ENCODE measurements around the gene CCL14.
"Not testable (repeated sequence)": the region's sequence is repeated elsewhere in the genome, so short reads cannot be mapped to it uniquely, and the experiment has no call there.

The CCL14 gene

DNA sequence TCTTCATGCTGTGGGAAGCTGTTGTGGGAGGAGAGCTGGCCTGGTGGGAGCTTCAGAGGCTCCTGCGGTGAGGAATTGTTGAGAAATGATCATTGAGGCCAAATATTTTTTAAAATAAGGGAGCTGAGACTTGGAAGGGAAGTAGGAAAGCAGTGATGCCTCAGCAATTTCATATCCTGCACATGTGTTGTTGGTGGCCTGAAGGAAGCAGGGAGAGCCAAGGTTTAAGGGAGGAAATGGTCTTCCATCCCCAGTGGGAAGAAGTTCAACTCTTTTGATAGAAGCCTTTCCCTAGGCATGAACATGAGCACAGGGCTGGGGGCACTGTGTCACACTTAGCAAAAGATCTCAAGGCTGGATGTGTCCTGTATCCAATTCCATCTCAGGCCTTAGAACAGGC is at the start of gene CCL14:
CCL14 (minus strand) TSS at position 87 of the 400 bp plus-strand sequence; CDS start at position 7, 80 bp downstream.
- H3K27me3 ChIP-seq (ENCODE audit: control insufficient read depth, insufficient read depth, low read length): no peaks in the 10 kb centered on the region
- H3K36me3 ChIP-seq (ENCODE audit: control insufficient read depth, insufficient read depth, low read length): no peaks in the 10 kb centered on the region
- H3K4me1 ChIP-seq (ENCODE audit: control insufficient read depth, insufficient read depth, low read length): no peaks in the 10 kb centered on the region
- H3K9ac ChIP-seq (ENCODE audit: low read depth, low read length): no peak within 1 kb of the TSS
- H3K9me3 ChIP-seq (ENCODE audit: control insufficient read depth, insufficient read depth, low read length): no peaks in the 10 kb centered on the region
- H3K4me3 ChIP-seq (ENCODE audit: low read depth, low read length): no peak within 1 kb of the TSS
- H3K27ac ChIP-seq (ENCODE audit: low read depth, low read length): no peak within 1 kb of the TSS

DNA sequence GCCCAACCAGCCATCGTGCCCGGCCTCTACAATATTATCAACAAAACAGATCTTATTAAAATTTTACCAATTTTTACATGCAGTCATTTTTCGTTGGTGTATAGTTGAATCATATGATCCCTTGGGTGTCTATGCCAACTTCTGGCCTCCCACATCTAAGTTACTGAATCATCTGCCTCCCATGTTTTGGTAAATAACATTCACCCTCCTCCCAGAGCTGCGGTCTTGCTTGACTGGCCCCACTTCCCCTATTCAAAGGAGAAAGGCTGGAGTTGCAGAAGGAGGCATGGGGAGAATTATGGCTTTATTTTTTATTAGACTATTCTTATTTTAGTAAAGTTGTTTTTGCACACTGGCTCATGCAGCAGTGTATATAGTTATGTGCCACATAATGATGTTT is 49.7 kb upstream of the CCL14 start:
- Histone ChIP-seq H3K27ac (ENCODE audit: low read depth, low read length) (no peak overlapping the region), H3K4me3 (ENCODE audit: low read depth, low read length) (no peak overlapping the region), H3K9me3 (ENCODE audit: control insufficient read depth, insufficient read depth, low read length) (no peaks in the 10 kb centered on the region), H3K4me1 (ENCODE audit: control insufficient read depth, insufficient read depth, low read length) (no peaks in the 10 kb centered on the region), H3K9ac (ENCODE audit: low read depth, low read length) (no peak overlapping the region), H3K27me3 (ENCODE audit: control insufficient read depth, insufficient read depth, low read length) (no peaks in the 10 kb centered on the region), H3K36me3 (ENCODE audit: control insufficient read depth, insufficient read depth, low read length) (no peaks in the 10 kb centered on the region)

GRCh38 chr17:36034127-36034526 is 47.6 kb upstream of the CCL14 start:
- Histone ChIP-seq H3K4me1 (ENCODE audit: control insufficient read depth, insufficient read depth, low read length) (no peaks in the 10 kb centered on the region), H3K9me3 (ENCODE audit: control insufficient read depth, insufficient read depth, low read length) (no peaks in the 10 kb centered on the region), H3K27ac (ENCODE audit: low read depth, low read length) (no peak overlapping the region), H3K4me3 (ENCODE audit: low read depth, low read length) (no peak overlapping the region), H3K36me3 (ENCODE audit: control insufficient read depth, insufficient read depth, low read length) (no peaks in the 10 kb centered on the region), H3K9ac (ENCODE audit: low read depth, low read length) (no peak overlapping the region), H3K27me3 (ENCODE audit: control insufficient read depth, insufficient read depth, low read length) (no peaks in the 10 kb centered on the region)

DNA sequence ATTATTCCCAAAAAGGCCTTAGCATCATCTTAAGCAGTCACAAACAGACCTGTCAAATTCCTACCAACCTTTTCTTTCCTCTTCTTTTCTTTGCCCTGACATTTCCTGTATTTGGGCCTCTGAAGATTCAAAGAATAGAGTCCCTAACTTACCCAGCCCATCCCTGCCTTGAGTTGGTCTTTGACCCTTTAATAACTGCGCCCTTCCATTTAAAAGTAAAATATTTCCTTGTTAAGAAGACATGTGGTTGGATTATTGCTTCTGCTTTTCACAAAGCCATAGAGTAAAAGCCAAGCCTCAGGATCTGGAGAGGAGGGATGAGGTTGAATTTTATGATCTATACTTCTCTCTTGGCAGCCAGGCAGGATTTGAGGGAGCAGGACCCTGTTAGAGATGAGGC is 44.4 kb upstream of the CCL14 start:
- Histone ChIP-seq H3K27ac (ENCODE audit: low read depth, low read length) (no peak overlapping the region), H3K36me3 (ENCODE audit: control insufficient read depth, insufficient read depth, low read length) (no peaks in the 10 kb centered on the region), H3K27me3 (ENCODE audit: control insufficient read depth, insufficient read depth, low read length) (no peaks in the 10 kb centered on the region), H3K9me3 (ENCODE audit: control insufficient read depth, insufficient read depth, low read length) (no peaks in the 10 kb centered on the region), H3K9ac (ENCODE audit: low read depth, low read length) (no peak overlapping the region), H3K4me1 (ENCODE audit: control insufficient read depth, insufficient read depth, low read length) (no peaks in the 10 kb centered on the region), H3K4me3 (ENCODE audit: low read depth, low read length) (no peak overlapping the region)

DNA sequence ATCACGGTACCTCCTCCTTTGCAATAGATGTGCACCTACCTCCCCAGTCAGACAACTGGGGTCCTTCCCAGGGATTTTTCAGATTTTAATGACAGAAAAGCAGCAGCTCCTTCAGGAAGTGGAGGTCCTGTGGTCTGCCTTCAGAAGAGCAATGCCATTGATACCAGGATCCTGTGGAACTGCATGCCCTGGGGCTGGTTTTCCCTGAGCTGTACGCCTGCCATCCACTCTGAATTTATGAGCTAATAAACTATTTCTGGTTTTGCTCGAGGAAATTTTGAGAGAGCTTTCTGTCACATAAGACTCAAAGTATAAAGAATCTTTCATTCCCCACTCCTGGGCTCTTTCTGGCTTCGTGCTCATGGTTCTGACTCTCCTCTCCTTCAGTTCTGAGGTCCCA is 41.2 kb upstream of the CCL14 start:
- H3K9me3 ChIP-seq (ENCODE audit: control insufficient read depth, insufficient read depth, low read length): peaks cover 2% of the 10 kb centered on the region; the same call in 1 of the 2 replicates
- no peak overlapping the region for H3K4me3 ChIP-seq (ENCODE audit: low read depth, low read length)

GRCh38 chr17:36024106-36024869 is 37.8 kb upstream of the CCL14 start:
- Histone ChIP-seq H3K27me3 (ENCODE audit: control insufficient read depth, insufficient read depth, low read length) (no peaks in the 10 kb centered on the region), H3K4me1 (ENCODE audit: control insufficient read depth, insufficient read depth, low read length) (no peaks in the 10 kb centered on the region), H3K4me3 (ENCODE audit: low read depth, low read length) (no peak overlapping the region)

More for the DNA sequence above, 41.2 kb upstream of the CCL14 start:
- H3K36me3 ChIP-seq (ENCODE audit: control insufficient read depth, insufficient read depth, low read length): no peaks in the 10 kb centered on the region
- no peaks in the 10 kb centered on the region for H3K4me1 ChIP-seq (ENCODE audit: control insufficient read depth, insufficient read depth, low read length)
- no peak overlapping the region for H3K27ac ChIP-seq (ENCODE audit: low read depth, low read length)
- H3K27me3 ChIP-seq (ENCODE audit: control insufficient read depth, insufficient read depth, low read length): no peaks in the 10 kb centered on the region
- no peak overlapping the region for H3K9ac ChIP-seq (ENCODE audit: low read depth, low read length)

DNA sequence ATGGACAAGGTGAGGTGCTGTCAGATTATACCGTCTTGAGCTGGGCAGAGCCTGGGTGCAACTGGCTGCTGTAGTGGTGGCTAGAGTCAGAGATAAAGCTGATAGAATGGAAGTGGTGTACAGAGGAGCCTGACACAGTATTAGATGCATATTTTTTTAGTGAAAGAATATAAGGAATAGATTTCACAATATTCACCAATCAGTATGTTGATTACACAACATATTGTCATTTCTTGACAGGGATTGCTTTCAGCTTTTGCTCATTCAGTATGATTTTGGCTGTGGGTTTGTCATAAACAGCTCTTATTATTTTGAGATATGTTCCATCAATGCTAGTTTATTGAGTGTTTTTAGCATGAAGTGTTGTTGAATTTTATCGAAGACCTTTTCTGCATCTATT is 32.9 kb upstream of the CCL14 start:
- no peaks in the 10 kb centered on the region for H3K4me1 ChIP-seq (ENCODE audit: control insufficient read depth, insufficient read depth, low read length)
- no peaks in the 10 kb centered on the region for H3K27me3 ChIP-seq (ENCODE audit: control insufficient read depth, insufficient read depth, low read length)
- no peak overlapping the region for H3K27ac ChIP-seq (ENCODE audit: low read depth, low read length)

More at GRCh38 chr17:36024106-36024869, 37.8 kb upstream of the CCL14 start:
- H3K27ac ChIP-seq (ENCODE audit: low read depth, low read length): no peak overlapping the region
- no peak overlapping the region for H3K9ac ChIP-seq (ENCODE audit: low read depth, low read length)
- peaks cover 2% of the 10 kb centered on the region; the same call in 1 of the 2 replicates for H3K9me3 ChIP-seq (ENCODE audit: control insufficient read depth, insufficient read depth, low read length)
- H3K36me3 ChIP-seq (ENCODE audit: control insufficient read depth, insufficient read depth, low read length): no peaks in the 10 kb centered on the region

GRCh38 chr17:36017799-36018198 is 31.3 kb upstream of the CCL14 start, which contains the start of gene CCL23:
CCL23 (minus strand) TSS chr17:36017972; CDS start chr17:36017897, 75 bp downstream.
- Histone ChIP-seq H3K27ac (ENCODE audit: low read depth, low read length) (no peak within 1 kb of the TSS), H3K4me1 (ENCODE audit: control insufficient read depth, insufficient read depth, low read length) (no peaks in the 10 kb centered on the region), H3K9ac (ENCODE audit: low read depth, low read length) (no peak within 1 kb of the TSS), H3K9me3 (ENCODE audit: control insufficient read depth, insufficient read depth, low read length) (peaks cover 4% of the 10 kb centered on the region; the same call in 1 of the 2 replicates), H3K27me3 (ENCODE audit: control insufficient read depth, insufficient read depth, low read length) (no peaks in the 10 kb centered on the region), H3K4me3 (ENCODE audit: low read depth, low read length) (no peak within 1 kb of the TSS), H3K36me3 (ENCODE audit: control insufficient read depth, insufficient read depth, low read length) (no peaks in the 10 kb centered on the region)

More for the DNA sequence above, 32.9 kb upstream of the CCL14 start:
- Histone ChIP-seq H3K9ac (ENCODE audit: low read depth, low read length) (no peak overlapping the region), H3K9me3 (ENCODE audit: control insufficient read depth, insufficient read depth, low read length) (peaks cover 2% of the 10 kb centered on the region; the same call in 1 of the 2 replicates), H3K36me3 (ENCODE audit: control insufficient read depth, insufficient read depth, low read length) (no peaks in the 10 kb centered on the region), H3K4me3 (ENCODE audit: low read depth, low read length) (no peak overlapping the region)

DNA sequence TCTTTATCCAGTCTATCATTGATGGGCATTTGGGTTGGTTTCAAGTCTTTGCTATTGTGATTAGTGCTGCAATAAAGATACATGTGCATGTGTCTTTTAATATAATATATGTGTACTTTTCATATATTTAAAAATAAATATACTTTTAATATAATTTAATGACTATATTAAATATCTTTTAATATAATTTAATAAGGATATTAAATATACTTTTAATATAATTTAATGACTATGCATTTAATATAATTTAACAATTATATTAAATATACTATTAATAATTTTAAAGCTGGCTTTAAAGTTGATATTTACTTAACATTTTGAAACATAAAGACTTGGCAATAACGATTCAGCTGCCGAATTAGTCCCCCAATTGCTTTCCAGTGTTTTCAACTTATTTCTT is 30.0 kb upstream of the CCL14 start:
- H3K27ac ChIP-seq (ENCODE audit: low read depth, low read length): no peak overlapping the region
- no peaks in the 10 kb centered on the region for H3K36me3 ChIP-seq (ENCODE audit: control insufficient read depth, insufficient read depth, low read length)
- no peaks in the 10 kb centered on the region for H3K27me3 ChIP-seq (ENCODE audit: control insufficient read depth, insufficient read depth, low read length)
- no peak overlapping the region for H3K4me3 ChIP-seq (ENCODE audit: low read depth, low read length)
- H3K4me1 ChIP-seq (ENCODE audit: control insufficient read depth, insufficient read depth, low read length): no peaks in the 10 kb centered on the region
- peaks cover 8% of the 10 kb centered on the region; the same call in 1 of the 2 replicates for H3K9me3 ChIP-seq (ENCODE audit: control insufficient read depth, insufficient read depth, low read length)
- no peak overlapping the region for H3K9ac ChIP-seq (ENCODE audit: low read depth, low read length)

DNA sequence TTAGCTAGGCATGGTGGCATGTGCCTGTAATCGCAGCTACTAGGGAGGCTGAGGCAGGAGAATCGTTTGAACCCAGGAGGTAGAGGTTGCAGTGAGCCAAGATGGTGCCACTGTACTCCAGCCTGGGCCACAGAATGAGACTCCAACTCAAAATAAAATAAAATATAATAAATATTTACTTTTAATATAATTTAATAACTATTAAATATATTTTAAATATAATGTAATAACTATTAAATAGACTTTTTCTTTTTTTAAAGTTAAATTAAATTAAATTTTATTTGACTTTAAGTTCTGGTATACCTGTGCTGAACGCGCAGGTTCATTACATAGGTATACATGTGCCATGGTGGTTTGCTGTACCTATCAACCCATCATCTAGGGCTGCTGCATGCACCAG is 29.4 kb upstream of the CCL14 start:
- not testable (repeated sequence) for H3K9me3 ChIP-seq (ENCODE audit: control insufficient read depth, insufficient read depth, low read length); H3K4me3 ChIP-seq (ENCODE audit: low read depth, low read length); H3K27ac ChIP-seq (ENCODE audit: low read depth, low read length); H3K27me3 ChIP-seq (ENCODE audit: control insufficient read depth, insufficient read depth, low read length); H3K36me3 ChIP-seq (ENCODE audit: control insufficient read depth, insufficient read depth, low read length); H3K9ac ChIP-seq (ENCODE audit: low read depth, low read length); H3K4me1 ChIP-seq (ENCODE audit: control insufficient read depth, insufficient read depth, low read length)

GRCh38 chr17:36014946-36015345 is 28.4 kb upstream of the CCL14 start:
- peaks cover 8% of the 10 kb centered on the region; the same call in 1 of the 2 replicates for H3K9me3 ChIP-seq (ENCODE audit: control insufficient read depth, insufficient read depth, low read length)
- no peaks in the 10 kb centered on the region for H3K36me3 ChIP-seq (ENCODE audit: control insufficient read depth, insufficient read depth, low read length)
- H3K4me1 ChIP-seq (ENCODE audit: control insufficient read depth, insufficient read depth, low read length): no peaks in the 10 kb centered on the region
- no peak overlapping the region for H3K27ac ChIP-seq (ENCODE audit: low read depth, low read length)
- no peak overlapping the region for H3K9ac ChIP-seq (ENCODE audit: low read depth, low read length)
- no peak overlapping the region for H3K4me3 ChIP-seq (ENCODE audit: low read depth, low read length)
- H3K27me3 ChIP-seq (ENCODE audit: control insufficient read depth, insufficient read depth, low read length): no peaks in the 10 kb centered on the region
